Choroid plexus epithelial cell (primary cell): ENCODE data around the gene RPAP3.
A peak's percentile ranks its signal among the peaks of the same experiment; 100 is the strongest.

ENCODE experiments used
- DNase-seq: peaks from one replicate; pipeline ENCODE4 v3.0.0-alpha.2; 2010; ENCODE audit warnings: low read depth
- H3K4me3 ChIP-seq: 2 replicates; pipeline ENCODE4 v1.5.1; 2011; ENCODE audit warnings: low read depth, mild to moderate bottlenecking, control low read depth, low read length, moderate library complexity
- CTCF ChIP-seq: conservative IDR thresholded peaks from 2 replicates; pipeline ENCODE4 v1.5.1; 2011; ENCODE audit warnings: low read depth, mild to moderate bottlenecking, control low read depth, inconsistent platforms, low read length, moderate library complexity

The RPAP3 gene

GRCh38 chr12:47707905-47708543, 2.2 kb upstream of the RPAP3 start:
- no peak overlapping the region for H3K4me3 ChIP-seq
- DNase-seq: no peak
- TF ChIP-seq CTCF: no peak

GRCh38 chr12:47707355-47707754, 1.5 kb upstream of the RPAP3 start:
- DNase-seq: no peak
- no peak overlapping the region for H3K4me3 ChIP-seq
- TF ChIP-seq CTCF: no peak

GRCh38 chr12:47705229-47705565, 633 bp downstream of the RPAP3 start:
- no peak for TF ChIP-seq CTCF
- H3K4me3 ChIP-seq: peak overlapping the region; percentile 87
- peak; percentile 26 for DNase-seq

GRCh38 chr12:47704719-47705118, 1.1 kb downstream of the RPAP3 start:
- H3K4me3 ChIP-seq: peak overlapping the region; percentile 87
- no peak for DNase-seq

GRCh38 chr12:47700263-47700662, 5.6 kb downstream of the RPAP3 start:
- TF ChIP-seq CTCF: no peak
- DNase-seq: no peak
- H3K4me3 ChIP-seq: no peak overlapping the region

More at GRCh38 chr12:47704719-47705118, 1.1 kb downstream of the RPAP3 start:
- no peak for TF ChIP-seq CTCF

- no peak overlapping the region for H3K4me3 ChIP-seq
- DNase-seq: no peak
- TF ChIP-seq CTCF: no peak
Observed at GRCh38 chr12:47698631-47699030, 7.2 kb downstream of the RPAP3 start.

- no peak overlapping the region for H3K4me3 ChIP-seq
- no peak for DNase-seq
- no peak for TF ChIP-seq CTCF
Observed at GRCh38 chr12:47698055-47698454, 7.8 kb downstream of the RPAP3 start.
